ENCODE measurements around the gene CLMN. TPM values are rescaled to one million over a fixed set of nuclear protein-coding genes. Genes with fewer than 3 reads are reported as not detected.

Gene CLMN
- total and polyA plus RNA-seq, 10 of the 15 experiments (the other 5 are each of a cell fraction or from before 2014, with no cell fraction given) = 7.8 to 49.3 (median 18.5) TPM

- TF ChIP-seq CUX1 (IDR thresholded peaks at IDR 0.05; ENCODE audit: insufficient replicate concordance, low read depth, low read length) = no peak
- TF ChIP-seq, protein P1, sequence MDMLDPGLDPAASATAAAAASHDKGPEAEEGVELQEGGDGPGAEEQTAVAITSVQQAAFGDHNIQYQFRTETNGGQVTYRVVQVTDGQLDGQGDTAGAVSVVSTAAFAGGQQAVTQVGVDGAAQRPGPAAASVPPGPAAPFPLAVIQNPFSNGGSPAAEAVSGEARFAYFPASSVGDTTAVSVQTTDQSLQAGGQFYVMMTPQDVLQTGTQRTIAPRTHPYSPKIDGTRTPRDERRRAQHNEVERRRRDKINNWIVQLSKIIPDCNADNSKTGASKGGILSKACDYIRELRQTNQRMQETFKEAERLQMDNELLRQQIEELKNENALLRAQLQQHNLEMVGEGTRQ (IDR thresholded peaks at IDR 0.05; ENCODE audit: borderline replicate concordance, low read depth, low read length) = no peak
- no peak for TF ChIP-seq CBX3 (IDR thresholded peaks at IDR 0.05; ENCODE audit: borderline replicate concordance, low read depth)
- peak; percentile 88 for TF ChIP-seq RUNX3 (IDR thresholded peaks at IDR 0.05; ENCODE audit: low read length)
- no peak for TF ChIP-seq ZNF207 (IDR thresholded peaks at IDR 0.05; ENCODE audit: borderline replicate concordance)
- no peak for TF ChIP-seq RAD21 (IDR thresholded peaks at IDR 0.05; ENCODE audit: insufficient read depth, low read depth, low read length)
- no peak for TF ChIP-seq MAX (IDR thresholded peaks at IDR 0.05; ENCODE audit: low read depth, low read length)
- no peak for TF ChIP-seq NR2C1 (IDR thresholded peaks at IDR 0.05)
- no peak for TF ChIP-seq STAT3 (IDR thresholded peaks at IDR 0.05; ENCODE audit: low read depth, low read length)
- no peak for TF ChIP-seq GABPA (IDR thresholded peaks at IDR 0.05; ENCODE audit: low read depth)
- no peak for TF ChIP-seq ZNF24 (IDR thresholded peaks at IDR 0.05)
- TF ChIP-seq NFXL1 (IDR thresholded peaks at IDR 0.05; ENCODE audit: borderline replicate concordance) = no peak
- TF ChIP-seq FOS (IDR thresholded peaks at IDR 0.05; ENCODE audit: borderline replicate concordance, extremely low read depth, insufficient read length) = no peak
- TF ChIP-seq IKZF2 (IDR thresholded peaks at IDR 0.05) = peak; percentile 78 to 79
- no peak for TF ChIP-seq RAD51 (IDR thresholded peaks at IDR 0.05)
- TF ChIP-seq SIN3A (IDR thresholded peaks at IDR 0.05; ENCODE audit: low read depth, low read length) = no peak
- no peak for TF ChIP-seq CBFB (IDR thresholded peaks at IDR 0.05; ENCODE audit: low read depth)
- no peak for TF ChIP-seq SMAD5 (IDR thresholded peaks at IDR 0.05; ENCODE audit: low read depth)
- TF ChIP-seq TCF12 (IDR thresholded peaks at IDR 0.05; ENCODE audit: low read depth, low read length) = 0 out of 2 replicates have a peak, but pooled peaks have one; percentile 31
- TF ChIP-seq CHD1 (IDR thresholded peaks at IDR 0.05; ENCODE audit: low read depth, low read length) = no peak
- TF ChIP-seq MEF2A (IDR thresholded peaks at IDR 0.05; ENCODE audit: insufficient read depth, low read depth, low read length) = no peak
- peak; percentile 84 for TF ChIP-seq SMARCA5 (IDR thresholded peaks at IDR 0.05)
- no peak for TF ChIP-seq RCOR1 (conservative IDR thresholded peaks at IDR 0.05; ENCODE audit: low read depth, low read length)
- TF ChIP-seq NFYB (IDR thresholded peaks at IDR 0.05; ENCODE audit: insufficient read depth, low read depth, low read length) = no peak
- TF ChIP-seq NFYA (IDR thresholded peaks at IDR 0.05; ENCODE audit: borderline replicate concordance, low read depth, low read length) = no peak
- TF ChIP-seq FOXM1 (IDR thresholded peaks at IDR 0.05; ENCODE audit: low read depth, low read length) = peak; percentile 40; the same call in 1 of the 2 replicates
- TF ChIP-seq MXI1 (IDR thresholded peaks at IDR 0.05; ENCODE audit: low read depth, low read length) = no peak
Observed at GRCh38 chr14:95260537-95261361, 59.0 kb downstream of the CLMN start (continued).

All from GM12878 (cell line).